HEK293 (cell line): ENCODE data around the gene SRCIN1.
A peak's percentile ranks its signal among the peaks of the same experiment; 100 is the strongest.

Experiments used
- CTCF ChIA-PET: fragments of 350-600 bp; formaldehyde crosslinking; extraction: SDS; loops from one replicate; lab custom pipeline; 2021; ENCODE audit warnings: antibody characterized with exemption; lab: Yijun Ruan, JAX
- POLR2A ChIA-PET: fragments of 300-600 bp; formaldehyde crosslinking; extraction: SDS; loops from one replicate; lab custom pipeline; 2020; ENCODE audit warnings: antibody characterized with exemption, inconsistent platforms; lab: Yijun Ruan, JAX
- H3K27ac ChIP-seq: fragments of 200-500 bp; sonication (Bioruptor generic); 2 replicates; pipeline ENCODE4 v1.5.1; 2014; ENCODE audit warnings: low read depth, low read length, control low read depth, inconsistent platforms; ENCODE audit errors: extremely low read depth
- H3K36me3 ChIP-seq, 2 experiments: fragments of 200-500 bp in 1 of 2; sonication (Bioruptor generic) in 1 of 2; 1 replicate in 1 of 2; 2 replicates in 1 of 2; pipeline ENCODE4 v1.5.1; 2014 to 2017; ENCODE audit warnings: inconsistent platforms in 2 of 2, low read length in 2 of 2; ENCODE audit not compliant: control insufficient read depth in 2 of 2, insufficient read depth in 1 of 2
- H3K4me1 ChIP-seq: fragments of 200-500 bp; sonication (Bioruptor generic); 2 replicates; pipeline ENCODE4 v1.5.1; 2014; ENCODE audit warnings: mild to moderate bottlenecking, low read length, inconsistent platforms; ENCODE audit not compliant: control insufficient read depth, insufficient read depth
- H3K4me3 ChIP-seq: 2 replicates; pipeline ENCODE4 v1.5.1; 2011; ENCODE audit warnings: low read depth, mild to moderate bottlenecking, control low read depth, low read length, moderate library complexity
- H3K9me3 ChIP-seq: fragments of 200-500 bp; sonication (Bioruptor generic); 2 replicates; pipeline ENCODE4 v1.5.1; 2014; ENCODE audit warnings: low read depth, low read length, inconsistent platforms; ENCODE audit not compliant: control insufficient read depth, insufficient read depth
- CTCF ChIP-seq: fragments of 450-650 bp; formaldehyde crosslinking; IDR thresholded peaks from 2 replicates; pipeline ENCODE4 v1.5.1; 2016; ENCODE audit warnings: missing biosample characterization, missing genetic modification characterization
- FEZF1 ChIP-seq: fragments of 450-650 bp; formaldehyde crosslinking; IDR thresholded peaks from 2 replicates; pipeline ENCODE4 v1.5.1; 2016; ENCODE audit warnings: missing biosample characterization, missing genetic modification characterization
- GLI4 ChIP-seq: fragments of 450-650 bp; formaldehyde crosslinking; IDR thresholded peaks from 2 replicates; pipeline ENCODE4 v1.5.1; 2016; ENCODE audit warnings: missing biosample characterization, missing genetic modification characterization
- KLF17 ChIP-seq: fragments of 450-650 bp; formaldehyde crosslinking; IDR thresholded peaks from 2 replicates; pipeline ENCODE4 v1.5.1; 2016; ENCODE audit warnings: missing biosample characterization, missing genetic modification characterization
- PRDM10 ChIP-seq: fragments of 450-650 bp; formaldehyde crosslinking; IDR thresholded peaks from 2 replicates; pipeline ENCODE4 v1.5.1; 2016; ENCODE audit warnings: missing biosample characterization, missing genetic modification characterization
- SCRT2 ChIP-seq: fragments of 450-650 bp; formaldehyde crosslinking; IDR thresholded peaks from 2 replicates; pipeline ENCODE4 v1.5.1; 2016; ENCODE audit warnings: missing biosample characterization, missing genetic modification characterization
- SETDB1 ChIP-seq: IDR thresholded peaks from one replicate; pipeline ENCODE4 v1.6.1; 2017; ENCODE audit warnings: mild to moderate bottlenecking, low read length, moderate library complexity, mixed read lengths; ENCODE audit not compliant: insufficient read length
- ZBTB1 ChIP-seq: fragments of 450-650 bp; formaldehyde crosslinking; IDR thresholded peaks from 2 replicates; pipeline ENCODE4 v1.5.1; 2016; ENCODE audit warnings: missing biosample characterization, missing genetic modification characterization
- ZBTB11 ChIP-seq: fragments of 450-650 bp; formaldehyde crosslinking; conservative IDR thresholded peaks from 2 replicates; pipeline ENCODE4 v1.5.1; 2016; ENCODE audit warnings: low read depth, missing biosample characterization, missing genetic modification characterization
- ZBTB8A ChIP-seq: fragments of 450-650 bp; formaldehyde crosslinking; IDR thresholded peaks from 2 replicates; pipeline ENCODE4 v1.5.1; 2016; ENCODE audit warnings: missing biosample characterization, missing genetic modification characterization
- ZEB2 ChIP-seq: fragments of 450-650 bp; formaldehyde crosslinking; IDR thresholded peaks from 2 replicates; pipeline ENCODE4 v1.5.1; 2016; ENCODE audit warnings: missing biosample characterization, missing genetic modification characterization
- ZFP69B ChIP-seq: fragments of 450-650 bp; formaldehyde crosslinking; IDR thresholded peaks from 2 replicates; pipeline ENCODE4 v1.5.1; 2016; ENCODE audit warnings: missing biosample characterization, missing genetic modification characterization
- ZIC2 ChIP-seq: fragments of 450-650 bp; formaldehyde crosslinking; IDR thresholded peaks from 2 replicates; pipeline ENCODE4 v1.5.1; 2016; ENCODE audit warnings: missing biosample characterization, missing genetic modification characterization
- ZNF112 ChIP-seq: fragments of 450-650 bp; formaldehyde crosslinking; IDR thresholded peaks from 2 replicates; pipeline ENCODE4 v1.5.0; 2017; ENCODE audit warnings: missing biosample characterization, missing genetic modification characterization
- ZNF121 ChIP-seq: fragments of 450-650 bp; formaldehyde crosslinking; IDR thresholded peaks from 2 replicates; pipeline ENCODE4 v1.5.1; 2016; ENCODE audit warnings: missing biosample characterization, missing genetic modification characterization
- ZNF140 ChIP-seq: fragments of 450-650 bp; formaldehyde crosslinking; IDR thresholded peaks from 2 replicates; pipeline ENCODE4 v1.5.1; 2016; ENCODE audit warnings: missing biosample characterization, missing genetic modification characterization
- ZNF146 ChIP-seq: fragments of 450-650 bp; formaldehyde crosslinking; IDR thresholded peaks from 2 replicates; pipeline ENCODE4 v1.5.1; 2016; ENCODE audit warnings: missing biosample characterization, missing genetic modification characterization
- ZNF174 ChIP-seq: fragments of 450-650 bp; formaldehyde crosslinking; IDR thresholded peaks from 2 replicates; pipeline ENCODE4 v1.5.0; 2017; ENCODE audit warnings: missing biosample characterization, mild to moderate bottlenecking, missing genetic modification characterization
- ZNF19 ChIP-seq: fragments of 450-650 bp; formaldehyde crosslinking; IDR thresholded peaks from 2 replicates; pipeline ENCODE4; 2016; ENCODE audit warnings: missing biosample characterization, missing genetic modification characterization, low read depth
- ZNF426 ChIP-seq: fragments of 450-650 bp; formaldehyde crosslinking; IDR thresholded peaks from 2 replicates; pipeline ENCODE4 v1.5.1; 2017; ENCODE audit warnings: missing biosample characterization, missing genetic modification characterization, mild to moderate bottlenecking, inconsistent platforms, moderate library complexity
- ZNF549 ChIP-seq: fragments of 450-650 bp; IDR thresholded peaks from 2 replicates; pipeline ENCODE4 v1.5.1; 2018; ENCODE audit warnings: missing biosample characterization, missing genetic modification characterization, mild to moderate bottlenecking, inconsistent platforms, moderate library complexity
- ZNF660 ChIP-seq: fragments of 450-650 bp; IDR thresholded peaks from 2 replicates; pipeline ENCODE4 v1.5.1; 2018; ENCODE audit warnings: missing biosample characterization, mild to moderate bottlenecking, missing genetic modification characterization
- ZNF747 ChIP-seq: fragments of 450-650 bp; formaldehyde crosslinking; IDR thresholded peaks from 2 replicates; pipeline ENCODE4 v1.5.1; 2016; ENCODE audit warnings: missing biosample characterization, missing genetic modification characterization
- ZNF792 ChIP-seq: fragments of 450-650 bp; formaldehyde crosslinking; IDR thresholded peaks from 2 replicates; pipeline ENCODE4 v1.5.1; 2016; ENCODE audit warnings: missing biosample characterization, missing genetic modification characterization
- ZNF830 ChIP-seq: fragments of 450-650 bp; IDR thresholded peaks from 2 replicates; pipeline ENCODE4 v1.5.0; 2018; ENCODE audit warnings: missing biosample characterization, missing genetic modification characterization, low read depth, mild to moderate bottlenecking, moderate library complexity
- ZNF837 ChIP-seq: fragments of 450-650 bp; formaldehyde crosslinking; IDR thresholded peaks from 2 replicates; pipeline ENCODE4 v1.5.1; 2016; ENCODE audit warnings: missing biosample characterization, missing genetic modification characterization
- ZNF843 ChIP-seq: fragments of 450-650 bp; formaldehyde crosslinking; IDR thresholded peaks from 2 replicates; pipeline ENCODE4 v1.5.1; 2016; ENCODE audit warnings: missing biosample characterization, missing genetic modification characterization
- TF ChIP-seq, protein P1 (sequence below): IDR thresholded peaks from 2 replicates; pipeline ENCODE4 v1.6.1; 2011; ENCODE audit warnings: mild to moderate bottlenecking, low read depth, low read length, borderline replicate concordance

Gene SRCIN1

GRCh38 chr17:38584350-38584925, 21.3 kb downstream of the SRCIN1 start:
- H3K36me3 ChIP-seq = no peaks in the 10 kb centered on the region
- CTCF ChIA-PET = interaction anchor here (0.6 to 12.2 kb wide), 35 partner anchors 9 to 1024 kb away, joined by 3 to 264 read pairs (median 4); partner anchors contain the start of gene SRCIN1
- peaks cover 16% of the 10 kb centered on the region for H3K4me1 ChIP-seq
- no peaks in the 10 kb centered on the region for H3K9me3 ChIP-seq
- POLR2A ChIA-PET = interaction anchor here (0.9 to 2.0 kb wide), 2 partner anchors 14 to 26 kb away, joined by 3 to 14 read pairs; no protein-coding TSS in a partner anchor
- no peak overlapping the region for H3K27ac ChIP-seq
- peak overlapping the region; percentile 21 for H3K4me3 ChIP-seq
- TF ChIP-seq ZNF843 (tag by site-specific recombination) (no peak), ZNF112 (tag by site-specific recombination) (no peak), ZBTB11 (peak; percentile 1; the same call in 1 of the 2 replicates), ZNF837 (tag by site-specific recombination) (no peak), ZBTB8A (tag by site-specific recombination) (peak; percentile 37), ZNF140 (tag by site-specific recombination) (no peak), KLF17 (tag by site-specific recombination) (peak; percentile 80), ZNF747 (tag by site-specific recombination) (no peak), ZBTB1 (tag by site-specific recombination) (no peak), ZNF830 (tag by site-specific recombination) (no peak), PRDM10 (tag by site-specific recombination) (peak; percentile 54), SETDB1 (no peak), SCRT2 (tag by site-specific recombination) (no peak; the same call in 1 of the 2 replicates), ZIC2 (tag by site-specific recombination) (no peak), ZFP69B (tag by site-specific recombination) (0 out of 2 replicates have a peak, but pooled peaks have one; percentile 19), ZNF426 (tag by site-specific recombination) (no peak), ZEB2 (tag by site-specific recombination) (peak; percentile 78), ZNF660 (tag by site-specific recombination) (no peak; the same call in none of the 2 replicates), FEZF1 (0 out of 2 replicates have a peak, but pooled peaks have one; percentile 7), ZNF146 (no peak), GLI4 (no peak), ZNF121 (tag by site-specific recombination) (peak; percentile 61; the same call in 1 of the 2 replicates), ZNF174 (no peak), ZNF549 (tag by site-specific recombination) (no peak), ZNF19 (tag by site-specific recombination) (no peak), ZNF792 (tag by site-specific recombination) (no peak), CTCF (peak; percentile 86)
- TF ChIP-seq, protein P1, sequence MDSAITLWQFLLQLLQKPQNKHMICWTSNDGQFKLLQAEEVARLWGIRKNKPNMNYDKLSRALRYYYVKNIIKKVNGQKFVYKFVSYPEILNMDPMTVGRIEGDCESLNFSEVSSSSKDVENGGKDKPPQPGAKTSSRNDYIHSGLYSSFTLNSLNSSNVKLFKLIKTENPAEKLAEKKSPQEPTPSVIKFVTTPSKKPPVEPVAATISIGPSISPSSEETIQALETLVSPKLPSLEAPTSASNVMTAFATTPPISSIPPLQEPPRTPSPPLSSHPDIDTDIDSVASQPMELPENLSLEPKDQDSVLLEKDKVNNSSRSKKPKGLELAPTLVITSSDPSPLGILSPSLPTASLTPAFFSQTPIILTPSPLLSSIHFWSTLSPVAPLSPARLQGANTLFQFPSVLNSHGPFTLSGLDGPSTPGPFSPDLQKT = no peak
